A549 (cell line): ENCODE data around the gene PLAA. TPM values are rescaled to one million over a fixed set of nuclear protein-coding genes. Genes with fewer than 3 reads are reported as not detected.
A peak's percentile ranks its signal among the peaks of the same experiment; 100 is the strongest.

Experiments used
- ATAC-seq, 2 experiments: fragments of 200-7000 bp in 1 of 2; fragments of >200 bp in 1 of 2; cut with Nextera tagmentation in 1 of 2; cut with Tn5 transposase in 1 of 2; 3 replicates each; pipeline versions ENCODE4 v1.8.0 to v1.9.1; 2018 to 2020; ENCODE audit warnings: mild to moderate bottlenecking in 1 of 2, moderate library complexity in 1 of 2
- CTCF ChIA-PET: fragments of 300-600 bp; sonication (Branson Sonifier 250); formaldehyde crosslinking; extraction: SDS; loops from one replicate; lab custom pipeline; 2021; ENCODE audit warnings: antibody characterized with exemption, inconsistent platforms; lab: Yijun Ruan, JAX
- POLR2A ChIA-PET: fragments of 350-600 bp; formaldehyde crosslinking; extraction: SDS; loops from one replicate; lab custom pipeline; 2021; ENCODE audit warnings: antibody characterized with exemption, inconsistent platforms; lab: Yijun Ruan, JAX
- DNase-seq, 2 experiments: peaks; one replicate each; pipeline versions ENCODE4 v3.0.0 to v3.0.0-alpha.2; 2011 to 2016; ENCODE audit warnings: low read depth in 1 of 2, low spot score in 1 of 2
- FAIRE-seq: peaks from 2 replicates; lab custom pipeline; 2011; peaks lifted over from hg19 to GRCh38; lab: Jason Lieb, UNC
- H3K27ac ChIP-seq, 2 experiments: fragments of >200 bp; sonication (Bioruptor Twin); formaldehyde crosslinking; 3 replicates each; pipeline ENCODE4 v1.5.1; 2016 to 2017
- H3K4me1 ChIP-seq: fragments of >200 bp; sonication (Bioruptor Twin); formaldehyde crosslinking; 3 replicates; pipeline ENCODE4 v1.6.1; 2016
- H3K4me2 ChIP-seq: fragments of >200 bp; sonication (Bioruptor Twin); formaldehyde crosslinking; 3 replicates; pipeline ENCODE4 v1.6.1; 2016
- H3K4me3 ChIP-seq: fragments of >200 bp; sonication (Bioruptor Twin); formaldehyde crosslinking; 3 replicates; pipeline ENCODE4 v1.5.1; 2016
- H3K9me3 ChIP-seq: fragments of >200 bp; sonication (Bioruptor Twin); formaldehyde crosslinking; 3 replicates; pipeline ENCODE4 v1.6.1; 2016
- BCL3 ChIP-seq: fragments of >200 bp; sonication (Bioruptor Twin); formaldehyde crosslinking; IDR thresholded peaks from 3 replicates; pipeline ENCODE4 v1.6.1; 2016
- CBX2 ChIP-seq: fragments of 200-600 bp; sonication (generic); IDR thresholded peaks from 2 replicates; pipeline ENCODE4 v1.6.1; 2016; ENCODE audit warnings: low read depth, mild to moderate bottlenecking, borderline replicate concordance
- CHD2 ChIP-seq: fragments of 150-350 bp; IDR thresholded peaks from 2 replicates; pipeline ENCODE4 v1.6.1; 2014; ENCODE audit warnings: low read length; ENCODE audit not compliant: partially characterized antibody
- CTCF ChIP-seq: fragments of >200 bp; sonication (Bioruptor Twin); formaldehyde crosslinking; IDR thresholded peaks from 3 replicates; pipeline ENCODE4 v1.5.1; 2016
- ELK1 ChIP-seq: fragments of 150-350 bp; IDR thresholded peaks from 2 replicates; pipeline ENCODE4 v1.6.1; 2014; ENCODE audit warnings: low read depth, mild to moderate bottlenecking, low read length
- EP300 ChIP-seq, 2 experiments: fragments of >200 bp; sonication (Bioruptor Twin); formaldehyde crosslinking; IDR thresholded peaks; 2 replicates in 1 of 2; 3 replicates in 1 of 2; pipeline ENCODE4 v1.6.1; 2016 to 2017
- ESRRA ChIP-seq: fragments of 150-350 bp; IDR thresholded peaks from 2 replicates; pipeline ENCODE4 v1.6.1; 2014; ENCODE audit warnings: mild to moderate bottlenecking, low read length, borderline replicate concordance
- FOSB ChIP-seq: fragments of 250-450 bp; sonication (Bioruptor Pico); IDR thresholded peaks from 2 replicates; pipeline ENCODE4 v1.5.0; 2020; ENCODE audit warnings: mild to moderate bottlenecking, moderate library complexity
- FOSL2 ChIP-seq, 2 experiments: fragments of 450-650 bp in 1 of 2; fragments of >200 bp in 1 of 2; sonication (Bioruptor Twin) in 1 of 2; formaldehyde crosslinking; IDR thresholded peaks; 2 replicates each; pipeline versions ENCODE4 v1.5.0 to v1.6.1; 2016 to 2020; ENCODE audit warnings: mild to moderate bottlenecking in 1 of 2, moderate library complexity in 1 of 2
- FOXS1 ChIP-seq: fragments of 250-450 bp; sonication (Bioruptor Pico); IDR thresholded peaks from 2 replicates; pipeline ENCODE4 v1.5.0; 2020; ENCODE audit warnings: mild to moderate bottlenecking, moderate library complexity
- HDAC2 ChIP-seq: fragments of 200-600 bp; sonication (generic); IDR thresholded peaks from 2 replicates; pipeline ENCODE4 v1.6.1; 2016
- HMGXB4 ChIP-seq: fragments of 250-450 bp; sonication (Bioruptor Pico); IDR thresholded peaks from 2 replicates; pipeline ENCODE4 v1.5.0; 2021; ENCODE audit warnings: mild to moderate bottlenecking, moderate library complexity, borderline replicate concordance
- HOXA7 ChIP-seq: fragments of 250-450 bp; sonication (Bioruptor Pico); IDR thresholded peaks from 2 replicates; pipeline ENCODE4 v1.5.0; 2020; ENCODE audit warnings: mild to moderate bottlenecking, moderate library complexity
- HOXB5 ChIP-seq: fragments of 250-450 bp; sonication (Bioruptor Pico); IDR thresholded peaks from 2 replicates; pipeline ENCODE4 v1.5.0; 2020; ENCODE audit warnings: mild to moderate bottlenecking, moderate library complexity
- JUNB ChIP-seq: fragments of >200 bp; sonication (Bioruptor Twin); formaldehyde crosslinking; IDR thresholded peaks from 2 replicates; pipeline ENCODE4 v1.6.1; 2016
- KDM5A ChIP-seq: fragments of 200-600 bp; sonication (generic); IDR thresholded peaks from 2 replicates; pipeline ENCODE4 v1.6.1; 2016; ENCODE audit warnings: antibody characterized with exemption, mild to moderate bottlenecking
- MAFK ChIP-seq: fragments of 450-650 bp; IDR thresholded peaks from 2 replicates; pipeline ENCODE4 v1.6.1; 2014; ENCODE audit not compliant: partially characterized antibody
- MYC ChIP-seq: IDR thresholded peaks from 2 replicates; pipeline ENCODE4 v1.6.1; 2012; ENCODE audit warnings: mild to moderate bottlenecking, inconsistent platforms, low read length, improper control_type of control experiment, borderline replicate concordance
- PBX3 ChIP-seq: IDR thresholded peaks from 2 replicates; pipeline ENCODE4 v1.6.1; 2012
- PHF8 ChIP-seq: fragments of 200-600 bp; sonication (generic); IDR thresholded peaks from 2 replicates; pipeline ENCODE4 v1.6.1; 2016; ENCODE audit warnings: low read depth, mild to moderate bottlenecking, antibody characterized with exemption, moderate library complexity, borderline replicate concordance
- POLR2A ChIP-seq: IDR thresholded peaks from 2 replicates; pipeline ENCODE4 v1.6.1; 2012; ENCODE audit warnings: mild to moderate bottlenecking, low read length
- RARB ChIP-seq: fragments of 250-450 bp; sonication (Bioruptor Pico); IDR thresholded peaks from 2 replicates; pipeline ENCODE4 v1.8.0; 2021; ENCODE audit warnings: mild to moderate bottlenecking, moderate library complexity
- TFCP2L1 ChIP-seq: fragments of 250-450 bp; sonication (Bioruptor Pico); IDR thresholded peaks from 2 replicates; pipeline ENCODE4 v1.5.0; 2021; ENCODE audit warnings: mild to moderate bottlenecking
- USF2 ChIP-seq: fragments of 450-650 bp; IDR thresholded peaks from 2 replicates; pipeline ENCODE4 v1.6.1; 2014; ENCODE audit warnings: antibody characterized with exemption
- ZFP36 ChIP-seq: fragments of 450-650 bp; IDR thresholded peaks from 2 replicates; pipeline ENCODE4 v1.6.1; 2014; ENCODE audit warnings: borderline replicate concordance; ENCODE audit not compliant: partially characterized antibody
- ZNF302 ChIP-seq: fragments of 250-450 bp; sonication (Bioruptor Pico); IDR thresholded peaks from 2 replicates; pipeline ENCODE4 v1.9.0; 2021; ENCODE audit warnings: inconsistent platforms, mild to moderate bottlenecking, moderate library complexity
- WGBS: methylation state at CpG from one replicate; pipeline ENCODE4 v1.1.6; 2017; ENCODE audit errors: missing lambda C conversion rate; 5-methylcytosine and 5-hydroxymethylcytosine counted together
- polyA plus RNA-seq, 4 experiments: library from polyadenylated mRNA; depleted of rRNA in 3 of 4; stranded (reverse); fragments of >200 nt; fragmentation: RNase III in 1 of 4; extraction: RNeasy Plus Mini Kit Qiagen cat#74134 plus additional on column Dnase treatment in 1 of 4; gene quantifications; 2 replicates in 3 of 4; 3 replicates in 1 of 4; pipeline ENCODE4 v1.2.3, GENCODE V29; 2011 to 2017

PLAA gene
- polyA plus RNA-seq, 2 of the 4 experiments (the other 2 are of a cell fraction): 25.5 to 37.5 TPM

- peak overlapping the region; percentile 96 for H3K27ac ChIP-seq
- ATAC-seq (no peak), DNase-seq (no peak), FAIRE-seq (no peak)
- H3K4me1 ChIP-seq: peaks cover 12% of the 10 kb centered on the region
- no peaks in the 10 kb centered on the region for H3K9me3 ChIP-seq
- peak overlapping the region; percentile 93 for H3K4me2 ChIP-seq
- POLR2A ChIA-PET: interaction anchor here (1.3 to 1.9 kb wide), 5 partner anchors 8 to 83 kb away, joined by 3 to 15 read pairs (median 5); partner anchors contain the start of genes IFT74 and PLAA
- CTCF ChIA-PET: interaction anchor here (4.7 kb wide), 1 partner anchor 82 kb away, joined by 24 read pairs; no protein-coding TSS in a partner anchor
- 31% methylated on average over 7 of the region's 7 CpGs for WGBS
- H3K4me3 ChIP-seq: peak overlapping the region; percentile 78
- TF ChIP-seq MAFK: no peak
- TF ChIP-seq FOSL2 (IDR thresholded peaks at IDR 0.05): no peak
- TF ChIP-seq FOSL2 (CRISPR knock-in tag; IDR thresholded peaks at IDR 0.05): no peak
- peak; percentile 70; the same call in 1 of the 2 replicates for TF ChIP-seq FOSB (CRISPR knock-in tag)
- TF ChIP-seq PHF8: peak; percentile 2; the same call in 1 of the 2 replicates
- 0 out of 2 replicates have a peak, but pooled peaks have one; percentile 27 for TF ChIP-seq HOXA7 (CRISPR knock-in tag)
- TF ChIP-seq MYC: no peak
- no peak for TF ChIP-seq ZNF302 (CRISPR knock-in tag)
Observed at GRCh38 chr9:26893030-26893676, 53.9 kb downstream of the PLAA start.

GRCh38 chr9:26892251-26893029 lies 54.6 kb downstream of the PLAA start, which contains the start of gene CAAP1:
Gene CAAP1, minus strand, starts transcription at chr9:26892802. Its CDS starts 87 bp downstream, at chr9:26892715.
- peak; percentile 88 to 95 for DNase-seq
- Histone ChIP-seq H3K27ac (peak within 1 kb of the TSS; percentile 96), H3K4me1 (peaks cover 12% of the 10 kb centered on the region), H3K9me3 (no peaks in the 10 kb centered on the region), H3K4me2 (peak within 1 kb of the TSS; percentile 93), H3K4me3 (peak within 1 kb of the TSS; percentile 78)
- peak; percentile 96 for ATAC-seq
- CTCF ChIA-PET: interaction anchor here (0.6 to 4.7 kb wide), 6 partner anchors 44 to 1030 kb away, joined by 3 to 24 read pairs (median 5); no protein-coding TSS in a partner anchor
- no peak for FAIRE-seq
- POLR2A ChIA-PET: interaction anchor here (0.5 to 1.9 kb wide), 14 partner anchors 9 to 146 kb away, joined by 3 to 15 read pairs (median 4); partner anchors contain the start of genes IFT74 and PLAA
- 2% methylated on average over 38 of the region's 70 CpGs for WGBS
- TF ChIP-seq BCL3: peak; percentile 80; the same call in 2 of the 3 replicates
- 0 out of 2 replicates have a peak, but pooled peaks have one; percentile 60 for TF ChIP-seq ELK1
- TF ChIP-seq HDAC2: no peak
- TF ChIP-seq CTCF: peak; percentile 33; the same call in 1 of the 3 replicates
- no peak for TF ChIP-seq CBX2
- TF ChIP-seq JUNB: no peak
- TF ChIP-seq RARB (CRISPR knock-in tag): no peak
- TF ChIP-seq PBX3: peak; percentile 62; the same call in 1 of the 2 replicates
- peak; percentile 64; the same call in 1 of the 2 replicates for TF ChIP-seq ESRRA
- TF ChIP-seq POLR2A: peak; percentile 93
- TF ChIP-seq KDM5A: peak; percentile 30; the same call in 1 of the 2 replicates
- no peak for TF ChIP-seq HMGXB4 (CRISPR knock-in tag)
- no peak for TF ChIP-seq USF2
- TF ChIP-seq TFCP2L1 (CRISPR knock-in tag): 0 out of 2 replicates have a peak, but pooled peaks have one; percentile 43
- TF ChIP-seq ZFP36: no peak
- TF ChIP-seq EP300 (IDR thresholded peaks at IDR 0.05): no peak
- peak; percentile 89 for TF ChIP-seq PHF8
- TF ChIP-seq CHD2: peak; percentile 15
- no peak for TF ChIP-seq FOXS1 (CRISPR knock-in tag)
- no peak for TF ChIP-seq HOXB5 (CRISPR knock-in tag)
